AG04450 (cell line): ENCODE results near the gene RCOR2. TPM values are rescaled to one million over a fixed set of nuclear protein-coding genes. Genes with fewer than 3 reads are reported as not detected.

Experiments used
- CTCF ChIA-PET: fragments of 300-600, 350-600 bp; formaldehyde crosslinking; extraction: SDS; loops from one replicate; lab custom pipeline; 2022; ENCODE audit warnings: antibody characterized with exemption, inconsistent platforms; lab: Charles Lee
- POLR2A ChIA-PET: fragments of 350-600 bp; formaldehyde crosslinking; extraction: SDS; loops from one replicate; lab custom pipeline; 2021; ENCODE audit warnings: antibody characterized with exemption, inconsistent platforms; lab: Yijun Ruan, JAX
- DNase-seq: peaks from one replicate; pipeline ENCODE4 v3.0.0-alpha.2; 2011; ENCODE audit warnings: low read depth, low spot score
- H3K27ac ChIP-seq: one replicate; pipeline ENCODE4 v1.5.1; 2012; ENCODE audit warnings: low read depth, low read length, control low read depth
- H3K27me3 ChIP-seq: one replicate; pipeline ENCODE4 v1.6.0; 2012; ENCODE audit warnings: low read length; ENCODE audit not compliant: control insufficient read depth, insufficient read depth
- H3K4me3 ChIP-seq: 2 replicates; pipeline ENCODE4 v1.5.1; 2011; ENCODE audit warnings: mild to moderate bottlenecking, low read depth, low read length, control low read depth
- H3K9me3 ChIP-seq: 2 replicates; pipeline ENCODE4 v1.5.1; 2012; ENCODE audit warnings: low read length; ENCODE audit not compliant: control insufficient read depth, insufficient read depth
- CTCF ChIP-seq: IDR thresholded peaks from 2 replicates; pipeline ENCODE4 v1.5.1; 2011; ENCODE audit warnings: low read depth, low read length, control low read depth, inconsistent platforms
- polyA plus RNA-seq: library from polyadenylated mRNA; depleted of rRNA; stranded (reverse); fragments of >200 nt; gene quantifications from 2 replicates; pipeline ENCODE4 v1.2.3, GENCODE V29; 2011

The RCOR2 gene
- polyA plus RNA-seq, 1 experiment = 4.4 TPM

GRCh38 chr11:63911876-63912275 lies 5.1 kb downstream of the RCOR2 start:
- ChIA-PET POLR2A (interaction anchor here (0.6 kb wide), 1 partner anchor 13 kb away, joined by 3 read pairs; no protein-coding TSS in a partner anchor), CTCF (interaction anchor here (1.0 kb wide), 1 partner anchor 74 kb away, joined by 3 read pairs; no protein-coding TSS in a partner anchor)
- H3K9me3 ChIP-seq = no peaks in the 10 kb centered on the region; the same call in 1 of the 2 replicates
- H3K27me3 ChIP-seq = no peaks in the 10 kb centered on the region
- DNase-seq = no peak
- no peak overlapping the region for H3K27ac ChIP-seq
- H3K4me3 ChIP-seq = no peak overlapping the region
- TF ChIP-seq CTCF = no peak

- TF ChIP-seq CTCF = no peak
- Histone ChIP-seq H3K9me3 (no peaks in the 10 kb centered on the region; the same call in 1 of the 2 replicates), H3K4me3 (no peak overlapping the region), H3K27me3 (no peaks in the 10 kb centered on the region), H3K27ac (no peak overlapping the region)
- CTCF ChIA-PET = interaction anchor here (0.6 to 0.8 kb wide), 3 partner anchors 23 to 74 kb away, joined by 3 read pairs; no protein-coding TSS in a partner anchor
- no peak for DNase-seq
- POLR2A ChIA-PET = interaction anchor here (0.6 kb wide), 2 partner anchors 14 to 23 kb away, joined by 3 to 5 read pairs; no protein-coding TSS in a partner anchor
Observed at GRCh38 chr11:63911440-63911839, 5.5 kb downstream of the RCOR2 start.

GRCh38 chr11:63910675-63911074 lies 6.3 kb downstream of the RCOR2 start:
- POLR2A ChIA-PET = no interaction called here
- H3K27ac ChIP-seq = no peak overlapping the region
- no peak overlapping the region for H3K4me3 ChIP-seq
- TF ChIP-seq CTCF = no peak
- CTCF ChIA-PET = interaction anchor here (0.6 to 0.8 kb wide), 2 partner anchors 24 to 62 kb away, joined by 3 read pairs; no protein-coding TSS in a partner anchor
- no peaks in the 10 kb centered on the region for H3K9me3 ChIP-seq
- DNase-seq = no peak
- H3K27me3 ChIP-seq = no peaks in the 10 kb centered on the region

GRCh38 chr11:63909591-63910506 lies 7.1 kb downstream of the RCOR2 start:
- POLR2A ChIA-PET = no interaction called here
- no peaks in the 10 kb centered on the region for H3K27me3 ChIP-seq
- DNase-seq = no peak
- no peak for TF ChIP-seq CTCF
- H3K9me3 ChIP-seq = no peaks in the 10 kb centered on the region
- no peak overlapping the region for H3K27ac ChIP-seq
- no peak overlapping the region for H3K4me3 ChIP-seq
- CTCF ChIA-PET = interaction anchor here (0.6 kb wide), 1 partner anchor 294 kb away, joined by 4 read pairs; no protein-coding TSS in a partner anchor
